GM12878 (cell line): ENCODE results near the gene AJUBA. TPM values are rescaled to one million over a fixed set of nuclear protein-coding genes. Genes with fewer than 3 reads are reported as not detected.

Source experiments
- ATAC-seq: fragments of 200-7000 bp; cut with Tn5 transposase; 3 replicates; pipeline ENCODE4 v1.9.1; 2020; ENCODE audit warnings: mild to moderate bottlenecking, moderate library complexity
- BruUV-seq: library from RNA; stranded (reverse); fragments of 400-500 nt; replicated peaks from 2 replicates; lab custom pipeline; 2021; lab: Mats Ljungman, UMichigan
- CTCF ChIA-PET: fragments of 300-600 bp; sonication (Branson Sonifier 250); formaldehyde crosslinking; extraction: SDS; loops from one replicate; lab custom pipeline; 2021; ENCODE audit warnings: inconsistent platforms; lab: Yijun Ruan, JAX
- POLR2A ChIA-PET: fragments of 350-600 bp; formaldehyde crosslinking; extraction: SDS; loops from one replicate; lab custom pipeline; 2021; ENCODE audit warnings: inconsistent platforms; lab: Charles Lee
- RAD21 ChIA-PET: fragments of 300-600 bp; sonication (Branson Sonifier 250); formaldehyde crosslinking; loops from one replicate; lab custom pipeline; 2023; ENCODE audit warnings: antibody characterized with exemption; ENCODE audit not compliant: unreplicated experiment; lab: Charles Lee
- SMC1A ChIA-PET: fragments of 300-600 bp; sonication (Branson Sonifier 250); formaldehyde crosslinking; loops from one replicate; lab custom pipeline; 2023; ENCODE audit not compliant: unreplicated experiment, uncharacterized antibody; lab: Charles Lee
- DNase-seq: peaks from one replicate; pipeline ENCODE4 v3.0.0-alpha.2; 2011; ENCODE audit warnings: low read depth, low spot score
- FAIRE-seq: peaks from 3 replicates; lab custom pipeline; 2011; peaks lifted over from hg19 to GRCh38; lab: Jason Lieb, UNC
- H2AFZ ChIP-seq: 2 replicates; pipeline ENCODE4 v1.6.0; 2011; ENCODE audit warnings: low read depth, low read length, control low read depth; ENCODE audit not compliant: control insufficient read depth
- H3K27ac ChIP-seq: 2 replicates; pipeline ENCODE4 v1.5.1; 2011; ENCODE audit warnings: control low read depth; ENCODE audit not compliant: control insufficient read depth, insufficient read depth
- H3K27me3 ChIP-seq, 2 experiments: replicated peaks in 1 of 2; 2 replicates each; pipeline versions ENCODE4 v1.6.0 to v1.6.1; 2011; ENCODE audit warnings: low read length in 1 of 2; ENCODE audit not compliant: control insufficient read depth in 2 of 2, insufficient read depth in 2 of 2
- H3K36me3 ChIP-seq, 2 experiments: 2 replicates each; pipeline ENCODE4 v1.5.1; 2011; ENCODE audit warnings: low read length in 1 of 2; ENCODE audit not compliant: control insufficient read depth in 2 of 2, insufficient read depth in 2 of 2
- H3K4me1 ChIP-seq: 2 replicates; pipeline ENCODE4 v1.6.1; 2011; ENCODE audit warnings: mild to moderate bottlenecking, low read length, moderate library complexity, mixed read lengths; ENCODE audit not compliant: control insufficient read depth, insufficient read depth
- H3K4me2 ChIP-seq: 2 replicates; pipeline ENCODE4 v1.6.0; 2011; ENCODE audit warnings: control low read depth; ENCODE audit not compliant: control insufficient read depth, insufficient read depth
- H3K4me3 ChIP-seq: fragments of 200-600 bp; sonication (generic); 2 replicates; pipeline ENCODE4 v1.5.1; 2016
- H3K79me2 ChIP-seq: 2 replicates; pipeline ENCODE4 v1.6.0; 2011; ENCODE audit warnings: low read length; ENCODE audit not compliant: control insufficient read depth, insufficient read depth
- H3K9ac ChIP-seq: 2 replicates; pipeline ENCODE4 v1.8.0; 2011; ENCODE audit warnings: low read length, control low read depth, mixed read lengths; ENCODE audit not compliant: control insufficient read depth, insufficient read depth
- H3K9me3 ChIP-seq: replicated peaks from 3 replicates; pipeline ENCODE4 v1.5.1; 2011; ENCODE audit warnings: mild to moderate bottlenecking, low read length; ENCODE audit not compliant: control insufficient read depth, insufficient read depth
- H4K20me1 ChIP-seq: 2 replicates; pipeline ENCODE4 v1.6.0; 2011; ENCODE audit not compliant: control insufficient read depth, insufficient read depth
- BCLAF1 ChIP-seq: fragments of 450-650 bp; IDR thresholded peaks from 2 replicates; pipeline ENCODE4 v1.6.1; 2017; ENCODE audit warnings: antibody characterized with exemption, mild to moderate bottlenecking, moderate library complexity
- BMI1 ChIP-seq: fragments of 450-650 bp; IDR thresholded peaks from 2 replicates; pipeline ENCODE4 v1.6.1; 2016; ENCODE audit warnings: mild to moderate bottlenecking, moderate library complexity, borderline replicate concordance
- CTCF ChIP-seq, 3 experiments: IDR thresholded peaks in 2 of 3; conservative IDR thresholded peaks in 1 of 3; 2 replicates each; pipeline ENCODE4 v1.5.1; 2011; ENCODE audit warnings: low read depth in 3 of 3, low read length in 3 of 3, mild to moderate bottlenecking in 3 of 3, control low read depth in 2 of 3, moderate library complexity in 2 of 3, inconsistent platforms in 1 of 3, mixed read lengths in 1 of 3; ENCODE audit not compliant: control insufficient read depth in 2 of 3, insufficient read depth in 1 of 3; ENCODE audit errors: extremely low read depth in 1 of 3
- E4F1 ChIP-seq: fragments of 450-650 bp; IDR thresholded peaks from 2 replicates; pipeline ENCODE4 v1.6.1; 2018; ENCODE audit warnings: borderline replicate concordance, mild to moderate bottlenecking; ENCODE audit not compliant: partially characterized antibody
- HDAC2 ChIP-seq: fragments of 200-600 bp; sonication (generic); IDR thresholded peaks from 2 replicates; pipeline ENCODE4 v1.6.1; 2017
- PBX3 ChIP-seq: IDR thresholded peaks from 2 replicates; pipeline ENCODE4 v1.6.1; 2011; ENCODE audit warnings: mild to moderate bottlenecking, low read depth, low read length, moderate library complexity; ENCODE audit not compliant: insufficient replicate concordance
- STAT1 ChIP-seq: fragments of 450-650 bp; conservative IDR thresholded peaks from 2 replicates; pipeline ENCODE4 v1.6.1; 2014; ENCODE audit warnings: antibody characterized with exemption, mild to moderate bottlenecking
- TCF3 ChIP-seq: IDR thresholded peaks from 2 replicates; pipeline ENCODE4 v1.6.1; 2012; ENCODE audit warnings: low read depth, mild to moderate bottlenecking, low read length, borderline replicate concordance; ENCODE audit not compliant: insufficient read depth
- WRNIP1 ChIP-seq: IDR thresholded peaks from 2 replicates; pipeline ENCODE4 v1.6.1; 2011; ENCODE audit warnings: low read depth, low read length, improper control_type of control experiment, borderline replicate concordance
- ZNF207 ChIP-seq: fragments of 450-650 bp; IDR thresholded peaks from 2 replicates; pipeline ENCODE4 v1.6.1; 2014; ENCODE audit warnings: antibody characterized with exemption, mild to moderate bottlenecking, borderline replicate concordance
- ZNF274 ChIP-seq: IDR thresholded peaks from one replicate; pipeline ENCODE4 v1.8.0; 2011; ENCODE audit not compliant: insufficient read length, insufficient read depth
- WGBS: methylation state at CpG from one replicate; pipeline ENCODE4 v1.1.6; 2016; ENCODE audit warnings: low lambda C conversion rate; ENCODE audit not compliant: insufficient replicate concordance, insufficient coverage; ENCODE audit errors: missing lambda C conversion rate; 5-methylcytosine and 5-hydroxymethylcytosine counted together
- in situ Hi-C: fragments of 300-500 bp; cut with MboI; formaldehyde crosslinking; loops from 9 replicates; pipeline ENCODE4 v1.14.3; 2018; ENCODE audit warnings: mixed read lengths
- intact Hi-C: fragments of 100-400 bp; cut with micrococcal nuclease; formaldehyde crosslinking; loops from one replicate; pipeline ENCODE4 v1.14.2; 2022; ENCODE audit not compliant: unreplicated experiment
- polyA plus RNA-seq, 11 experiments: library from polyadenylated mRNA; depleted of rRNA in 4 of 11; unstranded in 6 of 11; stranded (reverse) in 5 of 11; fragments of >200 nt; fragmentation: Nextera tagmentation in 4 of 11; fragmentation: Illumina TruSeq in 1 of 11; extraction: Ambion mirVana in 4 of 11; extraction: Trizol in 1 of 11; gene quantifications; 1 replicate in 1 of 11; 2 replicates in 10 of 11; pipeline versions ENCODE4 v1.2.1 to v1.2.3, GENCODE V29; 2011 to 2016; ENCODE audit warnings: inconsistent platforms in 2 of 11, missing spikeins in 2 of 11, low read depth in 1 of 11
- total RNA-seq, 4 experiments: library from RNA; depleted of rRNA in 3 of 4; stranded (reverse); fragments of >200 nt in 3 of 4; fragmentation: Illumina TruSeq in 1 of 4; extraction: Trizol in 1 of 4; gene quantifications; 2 replicates each; pipeline versions ENCODE4 v1.2.1 to v1.2.3, GENCODE V29; 2013 to 2021
- TF ChIP-seq, protein P1 (sequence below): IDR thresholded peaks from 2 replicates; pipeline ENCODE4 v1.6.1; 2011; ENCODE audit warnings: borderline replicate concordance, low read depth, mild to moderate bottlenecking, moderate library complexity, low read length; ENCODE audit not compliant: insufficient read depth, poor library complexity, severe bottlenecking

AJUBA gene
- total and polyA plus RNA-seq, 10 of the 15 experiments (the other 5 are each of a cell fraction or from before 2014, with no cell fraction given): 0.03 to 18.1 (median 0.36) TPM; not detected in 1

- no peaks in the 10 kb centered on the region for H3K4me1 ChIP-seq
- no peaks in the 10 kb centered on the region for H3K79me2 ChIP-seq
- ChIA-PET SMC1A (interaction anchor here (1.2 kb wide), 1 partner anchor 19 kb away, joined by 3 read pairs; no protein-coding TSS in a partner anchor), RAD21 (interaction anchor here (1.4 kb wide), 1 partner anchor 9 kb away, joined by 3 read pairs; no protein-coding TSS in a partner anchor), POLR2A (no interaction called here), CTCF (interaction anchor here (2.9 to 13.2 kb wide), 2 partner anchors 8 to 19 kb away, joined by 10 to 370 read pairs; partner anchors contain the start of gene AJUBA)
- BruUV-seq: no TSS peak
- in situ Hi-C loops: no loop called here
- H3K9ac ChIP-seq: no peak overlapping the region
- H3K4me3 ChIP-seq: no peak overlapping the region
- no peaks in the 10 kb centered on the region for H3K9me3 ChIP-seq
- H3K36me3 ChIP-seq: no peaks in the 10 kb centered on the region
- FAIRE-seq: no peak
- WGBS: 39% methylated on average over 4 of the region's 4 CpGs
- H3K27ac ChIP-seq: no peak overlapping the region
- no peaks in the 10 kb centered on the region for H3K27me3 ChIP-seq
- no peak overlapping the region for H2AFZ ChIP-seq
- no peaks in the 10 kb centered on the region for H4K20me1 ChIP-seq
- H3K4me2 ChIP-seq: no peak overlapping the region
- intact Hi-C loops: no loop called here
- no peak for DNase-seq
- no peak for ATAC-seq
- TF ChIP-seq BCLAF1 (no peak), CTCF (IDR thresholded peaks at IDR 0.05 in 2 of 3, conservative IDR thresholded peaks at IDR 0.05 in 1 of 3; ENCODE audit: control insufficient read depth in 2 of 3, extremely low read depth in 1 of 3, insufficient read depth in 1 of 3, low read depth in 3 of 3, low read length in 3 of 3) (no peak), E4F1 (no peak), BMI1 (no peak), WRNIP1 (no peak), TCF3 (no peak), ZNF207 (no peak), HDAC2 (no peak), ZNF274 (no peak), STAT1 (no peak), PBX3 (no peak)
- TF ChIP-seq, protein P1, sequence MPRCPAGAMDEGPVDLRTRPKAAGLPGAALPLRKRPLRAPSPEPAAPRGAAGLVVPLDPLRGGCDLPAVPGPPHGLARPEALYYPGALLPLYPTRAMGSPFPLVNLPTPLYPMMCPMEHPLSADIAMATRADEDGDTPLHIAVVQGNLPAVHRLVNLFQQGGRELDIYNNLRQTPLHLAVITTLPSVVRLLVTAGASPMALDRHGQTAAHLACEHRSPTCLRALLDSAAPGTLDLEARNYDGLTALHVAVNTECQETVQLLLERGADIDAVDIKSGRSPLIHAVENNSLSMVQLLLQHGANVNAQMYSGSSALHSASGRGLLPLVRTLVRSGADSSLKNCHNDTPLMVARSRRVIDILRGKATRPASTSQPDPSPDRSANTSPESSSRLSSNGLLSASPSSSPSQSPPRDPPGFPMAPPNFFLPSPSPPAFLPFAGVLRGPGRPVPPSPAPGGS: no peak
Measured at GRCh38 chr14:22966783-22967269, 15.5 kb downstream of the AJUBA start.
